Testis (tissue), 3 donors: ENCODE data around the gene IPO4. TPM values are rescaled to one million over a fixed set of nuclear protein-coding genes. Genes with fewer than 3 reads are reported as not detected.
"Not testable (repeated sequence)": the region's sequence is repeated elsewhere in the genome, so short reads cannot be mapped to it uniquely, and the experiment has no call there.

Source experiments
- DNase-seq: peaks from one replicate; pipeline ENCODE4 v3.0.0-alpha.2; 2019
- H3K27ac ChIP-seq, 2 donors: fragments of 200-600 bp; sonication (generic); one replicate each; pipeline ENCODE4 v1.5.1; 2019
- H3K27me3 ChIP-seq: fragments of 200-600 bp; sonication (generic); one replicate; pipeline ENCODE4 v1.5.1; 2019
- H3K36me3 ChIP-seq: fragments of 200-600 bp; sonication (generic); one replicate; pipeline ENCODE4 v1.5.1; 2017; ENCODE audit warnings: low read depth; ENCODE audit errors: missing control alignments
- H3K4me1 ChIP-seq: fragments of 200-600 bp; sonication (generic); one replicate; pipeline ENCODE4 v1.5.1; 2019
- H3K4me3 ChIP-seq, 2 donors: fragments of 200-600 bp; sonication (generic); one replicate each; pipeline ENCODE4 v1.5.1; 2017 to 2019
- H3K9me3 ChIP-seq: fragments of 200-600 bp; sonication (generic); one replicate; pipeline ENCODE4 v1.5.1; 2017
- POLR2A ChIP-seq: fragments of 450-650 bp; IDR thresholded peaks from one replicate; pipeline ENCODE4 v1.6.1; 2017; ENCODE audit warnings: antibody characterized with exemption, mild to moderate bottlenecking, moderate library complexity
- WGBS, 2 donors: methylation state at CpG; one replicate each; pipeline ENCODE4 v1.1.5; 2018; 5-methylcytosine and 5-hydroxymethylcytosine counted together
- intact Hi-C: fragments of 100-400 bp; cut with DNase I; formaldehyde crosslinking; loops from one replicate; pipeline ENCODE4 v1.15.1; 2023; ENCODE audit warnings: low total_unique reads
- polyA plus RNA-seq: library from polyadenylated mRNA; stranded (reverse); fragments of 350-450 nt; fragmentation: Illumina TruSeq; extraction: RNeasy Lipid Tissue Mini Kit (QIAGEN cat#74804); gene quantifications from one replicate; pipeline ENCODE4 v1.2.3, GENCODE V29; 2014; ENCODE audit warnings: low read depth, low replicate concordance; ENCODE audit not compliant: insufficient read depth
- total RNA-seq, 2 donors: library from RNA; depleted of rRNA; stranded (reverse); fragments of >200 nt; gene quantifications; one replicate each; pipeline ENCODE4 v1.2.3, GENCODE V29; 2016
- TF ChIP-seq, protein P1 (sequence below), 3 experiments: fragments of 450-650 bp in 2 of 3; fragments of 200-600 bp in 1 of 3; sonication (generic) in 1 of 3; IDR thresholded peaks; one replicate each; pipeline ENCODE4 v1.5.1; 2016 to 2019; ENCODE audit warnings: antibody characterized with exemption in 3 of 3, mild to moderate bottlenecking in 2 of 3, moderate library complexity in 1 of 3

The IPO4 gene
- total and polyA plus RNA-seq, 3 donors from 2014 or later, result 85.9 to 156 (median 140) TPM

- Histone ChIP-seq H3K36me3 (no peaks in the 10 kb centered on the region), H3K4me1 (no peaks in the 10 kb centered on the region), H3K9me3 (no peaks in the 10 kb centered on the region), H3K27me3 (no peaks in the 10 kb centered on the region), H3K27ac (no peak overlapping the region), H3K4me3 (no peak overlapping the region)
- intact Hi-C loops, result no loop called here
- 100% methylated on average over 2 of the region's 2 CpGs for WGBS, 2 donors
- DNase-seq, result no peak
- TF ChIP-seq, protein P1, sequence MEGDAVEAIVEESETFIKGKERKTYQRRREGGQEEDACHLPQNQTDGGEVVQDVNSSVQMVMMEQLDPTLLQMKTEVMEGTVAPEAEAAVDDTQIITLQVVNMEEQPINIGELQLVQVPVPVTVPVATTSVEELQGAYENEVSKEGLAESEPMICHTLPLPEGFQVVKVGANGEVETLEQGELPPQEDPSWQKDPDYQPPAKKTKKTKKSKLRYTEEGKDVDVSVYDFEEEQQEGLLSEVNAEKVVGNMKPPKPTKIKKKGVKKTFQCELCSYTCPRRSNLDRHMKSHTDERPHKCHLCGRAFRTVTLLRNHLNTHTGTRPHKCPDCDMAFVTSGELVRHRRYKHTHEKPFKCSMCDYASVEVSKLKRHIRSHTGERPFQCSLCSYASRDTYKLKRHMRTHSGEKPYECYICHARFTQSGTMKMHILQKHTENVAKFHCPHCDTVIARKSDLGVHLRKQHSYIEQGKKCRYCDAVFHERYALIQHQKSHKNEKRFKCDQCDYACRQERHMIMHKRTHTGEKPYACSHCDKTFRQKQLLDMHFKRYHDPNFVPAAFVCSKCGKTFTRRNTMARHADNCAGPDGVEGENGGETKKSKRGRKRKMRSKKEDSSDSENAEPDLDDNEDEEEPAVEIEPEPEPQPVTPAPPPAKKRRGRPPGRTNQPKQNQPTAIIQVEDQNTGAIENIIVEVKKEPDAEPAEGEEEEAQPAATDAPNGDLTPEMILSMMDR (IDR thresholded peaks at IDR 0.05), result no peak
- no peak for TF ChIP-seq POLR2A
Measured at GRCh38 chr14:24207625-24208024, 19.0 kb upstream of the IPO4 start.

DNA sequence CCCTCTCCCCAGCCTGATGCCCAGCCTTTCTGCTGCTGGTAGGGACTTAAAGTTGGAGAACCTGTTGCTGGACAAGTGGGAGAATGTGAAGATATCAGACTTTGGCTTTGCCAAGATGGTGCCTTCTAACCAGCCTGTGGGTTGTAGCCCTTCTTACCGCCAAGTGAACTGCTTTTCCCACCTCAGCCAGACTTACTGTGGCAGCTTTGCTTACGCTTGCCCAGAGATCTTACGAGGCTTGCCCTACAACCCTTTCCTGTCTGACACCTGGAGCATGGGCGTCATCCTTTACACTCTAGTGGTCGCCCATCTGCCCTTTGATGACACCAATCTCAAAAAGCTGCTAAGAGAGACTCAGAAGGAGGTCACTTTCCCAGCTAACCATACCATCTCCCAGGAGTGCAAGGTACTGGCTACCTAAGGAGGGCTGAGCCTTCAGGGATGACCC, 18.5 kb upstream of the IPO4 start:
- H3K4me3 ChIP-seq, result no peak overlapping the region
- no peaks in the 10 kb centered on the region for H3K36me3 ChIP-seq
- no peaks in the 10 kb centered on the region for H3K27me3 ChIP-seq
- 96 to 100% methylated on average over 4 to 5 of the region's 5 CpGs for WGBS, 2 donors
- DNase-seq, result no peak
- H3K4me1 ChIP-seq, result no peaks in the 10 kb centered on the region
- intact Hi-C loops, result no loop called here
- no peak for TF ChIP-seq POLR2A
- TF ChIP-seq, protein P1 (IDR thresholded peaks at IDR 0.05), result no peak
- no peaks in the 10 kb centered on the region for H3K9me3 ChIP-seq
- H3K27ac ChIP-seq, result no peak overlapping the region

DNA sequence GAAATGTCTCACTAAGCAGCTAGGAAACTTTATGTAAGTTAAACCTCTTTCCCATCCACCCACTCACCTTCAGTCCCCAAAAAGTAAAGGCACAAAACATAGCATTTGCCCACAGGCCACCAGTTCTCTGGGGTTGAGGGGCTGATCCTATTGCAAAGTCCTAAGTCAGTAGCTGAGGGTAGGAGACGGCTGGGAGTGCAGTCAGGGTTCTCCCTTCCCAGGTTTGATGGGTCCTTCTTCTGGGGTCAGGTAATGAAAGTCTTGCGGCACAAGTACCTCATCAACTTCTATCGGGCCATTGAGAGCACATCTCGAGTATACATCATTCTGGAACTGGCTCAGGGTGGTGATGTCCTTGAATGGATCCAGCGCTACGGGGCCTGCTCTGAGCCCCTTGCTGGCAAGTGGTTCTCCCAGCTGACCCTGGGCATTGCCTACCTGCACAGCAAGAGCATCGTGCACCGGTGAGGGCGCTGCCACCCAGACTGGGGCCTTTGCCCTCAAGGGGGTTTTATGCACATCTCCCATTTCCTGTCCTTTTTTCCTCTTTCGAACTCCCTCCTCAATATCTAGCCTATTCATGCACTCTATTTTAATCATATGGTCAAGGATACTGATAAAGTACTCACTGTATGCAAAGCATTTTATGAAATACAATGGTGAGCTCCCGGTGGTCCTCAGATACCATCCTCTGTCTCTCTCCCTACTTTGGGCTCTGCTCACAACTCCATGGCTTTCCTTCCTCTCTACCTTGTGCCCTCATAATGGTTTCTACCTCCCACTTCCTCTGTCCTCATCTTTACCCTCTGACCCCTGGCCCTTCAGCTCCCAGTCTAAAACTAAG, 17.9 kb upstream of the IPO4 start:
- no peak for DNase-seq
- Histone ChIP-seq H3K27me3 (no peaks in the 10 kb centered on the region), H3K9me3 (no peaks in the 10 kb centered on the region), H3K4me3 (no peak overlapping the region), H3K36me3 (no peaks in the 10 kb centered on the region), H3K4me1 (no peaks in the 10 kb centered on the region), H3K27ac (no peak overlapping the region)
- WGBS, 2 donors, result 92 to 94% methylated on average over 11 of the region's 11 CpGs
- intact Hi-C loops, result no loop called here
- TF ChIP-seq POLR2A, result no peak
- TF ChIP-seq, protein P1 (IDR thresholded peaks at IDR 0.05), result no peak

DNA sequence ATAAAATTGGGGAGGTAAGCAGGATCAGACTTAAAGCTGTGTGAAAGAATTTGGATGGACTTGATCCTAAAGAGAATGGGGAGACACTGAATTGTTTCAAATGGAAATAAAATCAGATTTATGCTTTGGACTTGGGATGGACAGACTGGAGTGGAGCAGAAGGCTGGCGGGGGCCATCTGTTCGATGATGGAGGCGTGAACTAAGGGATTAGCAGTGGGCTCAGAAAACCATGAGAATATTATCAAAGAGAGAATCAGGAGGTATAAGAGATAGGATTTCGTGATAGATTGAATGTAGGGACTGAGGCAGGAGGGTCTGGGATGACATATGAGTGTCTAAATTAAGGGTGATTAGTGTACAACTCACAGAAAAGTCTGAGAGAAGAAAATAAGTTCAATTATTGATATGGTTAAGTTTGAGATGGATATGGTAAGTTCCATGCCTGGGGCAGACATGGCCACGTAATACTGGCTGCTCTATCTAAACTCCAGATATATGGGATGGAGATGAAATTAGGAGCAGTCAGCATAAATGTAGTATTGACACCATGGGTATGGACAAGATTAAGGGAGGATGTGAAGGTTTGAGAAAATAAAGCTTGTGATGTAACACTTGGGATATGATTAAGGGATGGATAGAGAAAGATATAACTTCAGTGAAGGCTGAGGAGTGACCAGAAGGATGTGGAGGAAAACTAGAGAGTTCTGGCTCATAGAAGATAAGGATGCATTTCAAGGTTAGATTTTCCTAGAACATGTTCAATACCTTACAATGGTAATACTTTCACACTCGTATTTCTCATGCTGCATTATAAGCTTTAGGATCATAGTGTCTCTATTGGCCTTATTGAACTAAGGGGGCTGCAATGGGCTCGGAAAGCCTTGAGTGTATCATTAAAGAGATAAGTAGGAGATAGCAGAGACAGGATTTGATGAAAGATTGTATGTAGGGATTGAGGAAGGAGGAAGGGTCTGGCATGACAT, 15.8 kb upstream of the IPO4 start:
- H3K4me3 ChIP-seq, result no peak overlapping the region
- no peaks in the 10 kb centered on the region for H3K27me3 ChIP-seq
- no peaks in the 10 kb centered on the region for H3K9me3 ChIP-seq
- no peak for DNase-seq
- 88 to 93% methylated on average over 7 of the region's 7 CpGs for WGBS, 2 donors
- no peaks in the 10 kb centered on the region for H3K4me1 ChIP-seq
- no peaks in the 10 kb centered on the region for H3K36me3 ChIP-seq
- intact Hi-C loops, result no loop called here
- TF ChIP-seq, protein P1 (IDR thresholded peaks at IDR 0.05), result no peak
- no peak for TF ChIP-seq POLR2A
- H3K27ac ChIP-seq, result no peak overlapping the region

DNA sequence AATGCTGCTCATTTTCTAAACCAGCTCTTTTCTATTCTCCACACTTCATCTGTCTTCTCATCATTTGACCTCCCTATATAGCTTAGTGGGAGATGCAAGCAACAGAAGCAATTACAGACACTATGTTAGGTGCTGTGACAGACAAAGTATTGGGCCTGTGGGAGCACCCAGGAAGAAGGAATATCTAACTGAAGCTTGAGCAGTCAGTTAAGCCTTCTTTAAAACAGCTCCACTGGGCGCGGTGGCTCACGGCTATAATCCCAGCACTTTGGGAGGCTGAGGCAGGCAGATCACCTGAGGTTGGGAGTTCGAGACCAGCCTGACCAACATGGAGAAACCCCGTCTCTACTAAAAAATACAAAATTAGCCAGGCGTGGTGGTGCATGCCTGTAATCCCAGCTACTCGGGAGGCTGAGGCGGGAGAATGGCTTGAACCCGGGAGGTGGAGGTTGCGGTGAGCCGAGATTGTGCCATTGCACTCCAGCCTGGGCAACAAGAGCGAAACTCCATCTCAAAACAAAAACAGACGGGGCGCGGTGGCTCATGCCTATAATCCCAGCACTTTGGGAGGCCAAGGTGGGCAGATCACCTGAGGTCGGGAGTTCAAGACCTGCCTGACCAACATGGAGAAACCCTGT, 14.8 kb upstream of the IPO4 start:
- WGBS, 2 donors, result 87 to 93% methylated on average over 16 of the region's 16 CpGs
- H3K4me1 ChIP-seq, intact Hi-C loops, H3K27ac ChIP-seq, H3K9me3 ChIP-seq, H3K4me3 ChIP-seq, H3K36me3 ChIP-seq, H3K27me3 ChIP-seq, DNase-seq: not testable (repeated sequence)

- H3K9me3 ChIP-seq, H3K27ac ChIP-seq, H3K4me1 ChIP-seq, H3K36me3 ChIP-seq, H3K27me3 ChIP-seq, intact Hi-C loops, H3K4me3 ChIP-seq, DNase-seq: not testable (repeated sequence)
- WGBS, 2 donors, result 86 to 89% methylated on average over 8 of the region's 8 CpGs
Measured at GRCh38 chr14:24202538-24202937, 13.9 kb upstream of the IPO4 start.
